Upper lobe of left lung (tissue), 6 donors: ENCODE data around the gene SIGLEC7. TPM values are rescaled to one million over a fixed set of nuclear protein-coding genes. Genes with fewer than 3 reads are reported as not detected.
"Not testable (repeated sequence)": the region's sequence is repeated elsewhere in the genome, so short reads cannot be mapped to it uniquely, and the experiment has no call there.

Experiments
- ATAC-seq, 2 donors: fragments of 200-7000 bp; cut with Tn5 transposase; one replicate each; pipeline ENCODE4 v1.9.1; 2022; ENCODE audit warnings: mild to moderate bottlenecking in 2 of 2, moderate library complexity in 2 of 2; ENCODE audit not compliant: low FRiP score in 2 of 2
- DNase-seq, 2 donors: peaks; one replicate each; pipeline ENCODE4 v3.0.0-alpha.2; 2019 to 2020
- H3K27ac ChIP-seq, 4 donors: fragments of 200-600 bp; sonication (generic); one replicate each; pipeline ENCODE4 v1.5.1; 2016 to 2019
- H3K27me3 ChIP-seq, 4 donors: fragments of 200-600 bp; sonication (generic); one replicate each; pipeline ENCODE4 v1.5.1; 2017 to 2019
- H3K36me3 ChIP-seq, 4 donors: fragments of 200-600 bp; sonication (generic); one replicate each; pipeline ENCODE4 v1.5.1; 2016 to 2019
- H3K4me1 ChIP-seq, 4 donors: fragments of 200-600 bp; sonication (generic); one replicate each; pipeline ENCODE4 v1.5.1; 2018 to 2019
- H3K4me3 ChIP-seq, 4 donors: fragments of 200-600 bp; sonication (generic); one replicate each; pipeline ENCODE4 v1.5.1; 2017 to 2019; ENCODE audit warnings: mild to moderate bottlenecking in 2 of 4, moderate library complexity in 1 of 4
- H3K9me3 ChIP-seq, 4 donors: fragments of 200-600 bp; sonication (generic); one replicate each; pipeline ENCODE4 v1.5.1; 2018 to 2019
- EP300 ChIP-seq, 4 donors: sonication (generic); formaldehyde crosslinking; IDR thresholded peaks; one replicate each; pipeline ENCODE4 v1.5.1; 2017; ENCODE audit warnings: antibody characterized with exemption in 4 of 4, control low read depth in 2 of 4
- POLR2A ChIP-seq, 4 donors: fragments of 450-650 bp; IDR thresholded peaks; one replicate each; pipeline ENCODE4 v1.5.1; 2016 to 2017; ENCODE audit warnings: antibody characterized with exemption in 4 of 4, mild to moderate bottlenecking in 2 of 4
- POLR2AphosphoS5 ChIP-seq, 2 donors: sonication (generic); formaldehyde crosslinking; IDR thresholded peaks; one replicate each; pipeline ENCODE4 v1.5.1; 2017; ENCODE audit warnings: antibody characterized with exemption in 2 of 2
- WGBS, 2 donors: methylation state at CpG; one replicate each; pipeline ENCODE4 v1.1.5; 2017 to 2018; 5-methylcytosine and 5-hydroxymethylcytosine counted together
- total RNA-seq, 6 donors: library from RNA; depleted of rRNA in 4 of 6; stranded (reverse); fragments of >200 nt in 4 of 6; gene quantifications; one replicate each; pipeline versions ENCODE4 v1.1.0 to v1.2.1, GENCODE V29; 2016 to 2021
- TF ChIP-seq, protein P1 (sequence below), 6 experiments: fragments of 450-650 bp in 4 of 6; fragments of 200-600 bp in 2 of 6; sonication (generic) in 2 of 6; IDR thresholded peaks; one replicate each; pipeline ENCODE4 v1.5.1; 2016 to 2019; ENCODE audit warnings: antibody characterized with exemption in 6 of 6
- donor health status: DM: no; HTN: no; CAD: no; lungs with moderate emphysema.
- donor health status: DM: no; HTN: yes; CAD: no; lungs with severe emphysema.

SIGLEC7 gene
- total RNA-seq, 6 donors from 2014 or later = 3.4 to 10.9 (median 8.1) TPM

DNA sequence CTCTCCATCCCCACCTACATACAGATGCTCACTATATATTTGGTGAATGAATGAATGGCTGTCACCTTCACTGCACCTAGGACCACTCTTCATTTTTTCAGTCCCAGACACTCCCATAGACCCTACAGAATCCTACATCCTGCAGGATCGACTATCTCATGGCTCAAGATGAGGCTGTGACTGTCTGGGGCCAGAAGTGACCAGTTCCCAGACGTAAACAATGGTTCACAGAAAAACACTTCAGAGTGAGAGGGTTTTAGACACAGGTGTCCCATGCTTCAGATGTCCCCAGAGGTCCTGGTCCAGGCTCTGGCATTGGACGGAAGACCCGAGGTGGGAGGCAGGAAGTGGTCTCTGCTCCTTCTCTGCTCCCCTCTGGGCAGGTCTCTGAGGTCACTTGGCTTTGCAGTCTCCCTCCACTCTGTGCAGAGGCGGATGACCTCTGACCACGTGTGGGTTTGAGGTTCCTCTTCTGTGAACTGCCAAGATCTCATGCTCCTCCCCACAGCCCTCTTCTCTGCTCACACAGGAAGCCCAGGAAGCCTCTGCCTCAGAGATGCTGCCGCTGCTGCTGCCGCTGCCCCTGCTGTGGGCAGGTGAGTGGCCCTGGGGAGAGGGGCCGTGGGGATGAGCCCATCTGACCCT is 24.9 kb downstream of the SIGLEC7 start:
- DNase-seq (peak in 1 of 2 donors; percentile 52), ATAC-seq (peak; percentile 77 to 81)

DNA sequence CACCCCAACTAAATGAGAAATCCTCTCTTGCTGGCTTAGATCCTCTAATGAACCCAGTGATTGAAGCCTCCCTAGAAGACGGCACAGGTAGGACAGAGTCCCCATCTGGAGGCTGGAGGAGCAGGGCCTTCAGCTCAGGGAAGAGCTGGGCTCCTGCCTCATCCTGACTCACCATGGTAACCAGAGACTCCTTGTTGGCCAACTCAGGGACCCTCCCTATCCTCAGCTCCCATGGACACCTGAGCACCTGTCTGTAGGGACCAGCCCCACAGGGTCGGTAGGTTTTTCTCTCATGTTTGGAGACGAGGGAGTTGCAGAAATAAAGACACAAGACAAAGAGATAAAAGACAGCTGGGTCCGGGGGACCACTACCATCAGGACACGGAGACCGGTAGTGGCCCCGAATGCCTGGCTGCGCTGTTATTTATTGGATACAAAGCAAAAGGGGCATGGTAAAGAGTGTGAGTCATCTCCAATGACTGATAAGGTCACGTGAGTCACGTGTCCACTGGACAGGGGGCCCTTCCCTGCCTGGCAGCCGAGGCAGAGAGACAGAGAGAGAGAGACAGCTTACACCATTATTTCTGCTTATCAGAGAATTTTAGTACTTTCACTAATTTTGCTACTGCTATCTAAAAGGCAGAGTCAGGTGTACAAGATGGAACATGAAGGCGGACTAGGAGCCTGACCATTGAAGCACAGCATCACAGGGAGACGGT is 26.6 kb downstream of the SIGLEC7 start:
- no peak for TF ChIP-seq POLR2AphosphoS5 (IDR thresholded peaks at IDR 0.05)
- TF ChIP-seq, protein P1, sequence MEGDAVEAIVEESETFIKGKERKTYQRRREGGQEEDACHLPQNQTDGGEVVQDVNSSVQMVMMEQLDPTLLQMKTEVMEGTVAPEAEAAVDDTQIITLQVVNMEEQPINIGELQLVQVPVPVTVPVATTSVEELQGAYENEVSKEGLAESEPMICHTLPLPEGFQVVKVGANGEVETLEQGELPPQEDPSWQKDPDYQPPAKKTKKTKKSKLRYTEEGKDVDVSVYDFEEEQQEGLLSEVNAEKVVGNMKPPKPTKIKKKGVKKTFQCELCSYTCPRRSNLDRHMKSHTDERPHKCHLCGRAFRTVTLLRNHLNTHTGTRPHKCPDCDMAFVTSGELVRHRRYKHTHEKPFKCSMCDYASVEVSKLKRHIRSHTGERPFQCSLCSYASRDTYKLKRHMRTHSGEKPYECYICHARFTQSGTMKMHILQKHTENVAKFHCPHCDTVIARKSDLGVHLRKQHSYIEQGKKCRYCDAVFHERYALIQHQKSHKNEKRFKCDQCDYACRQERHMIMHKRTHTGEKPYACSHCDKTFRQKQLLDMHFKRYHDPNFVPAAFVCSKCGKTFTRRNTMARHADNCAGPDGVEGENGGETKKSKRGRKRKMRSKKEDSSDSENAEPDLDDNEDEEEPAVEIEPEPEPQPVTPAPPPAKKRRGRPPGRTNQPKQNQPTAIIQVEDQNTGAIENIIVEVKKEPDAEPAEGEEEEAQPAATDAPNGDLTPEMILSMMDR (IDR thresholded peaks at IDR 0.05) = no peak
- no peak for TF ChIP-seq EP300 (IDR thresholded peaks at IDR 0.05)
- no peak for TF ChIP-seq POLR2A (IDR thresholded peaks at IDR 0.05)
- no peak for DNase-seq
- Histone ChIP-seq H3K4me1 (peaks cover 0 to 9% (median 0%) of the 10 kb centered on the region in 4 donors), H3K36me3 (no peaks in the 10 kb centered on the region), H3K27me3 (no peaks in the 10 kb centered on the region), H3K9me3 (no peaks in the 10 kb centered on the region), H3K27ac (no peak overlapping the region), H3K4me3 (no peak overlapping the region)
- 81 to 82% methylated on average over 12 to 13 of the region's 13 CpGs for WGBS, 2 donors
- ATAC-seq = no peak

More for the DNA sequence above, 24.9 kb downstream of the SIGLEC7 start:
- H3K4me3 ChIP-seq = no peak overlapping the region
- TF ChIP-seq POLR2A (IDR thresholded peaks at IDR 0.05) (no peak), EP300 (IDR thresholded peaks at IDR 0.05) (no peak), POLR2AphosphoS5 (IDR thresholded peaks at IDR 0.05) (no peak)
- TF ChIP-seq, protein P1 (IDR thresholded peaks at IDR 0.05) = no peak
- no peak overlapping the region for H3K27ac ChIP-seq
- H3K4me1 ChIP-seq = peaks cover 0 to 9% (median 0%) of the 10 kb centered on the region in 4 donors
- H3K36me3 ChIP-seq = no peaks in the 10 kb centered on the region
- H3K9me3 ChIP-seq = no peaks in the 10 kb centered on the region
- 25 to 27% methylated on average over 5 to 9 of the region's 9 CpGs for WGBS, 2 donors
- H3K27me3 ChIP-seq = no peaks in the 10 kb centered on the region

DNA sequence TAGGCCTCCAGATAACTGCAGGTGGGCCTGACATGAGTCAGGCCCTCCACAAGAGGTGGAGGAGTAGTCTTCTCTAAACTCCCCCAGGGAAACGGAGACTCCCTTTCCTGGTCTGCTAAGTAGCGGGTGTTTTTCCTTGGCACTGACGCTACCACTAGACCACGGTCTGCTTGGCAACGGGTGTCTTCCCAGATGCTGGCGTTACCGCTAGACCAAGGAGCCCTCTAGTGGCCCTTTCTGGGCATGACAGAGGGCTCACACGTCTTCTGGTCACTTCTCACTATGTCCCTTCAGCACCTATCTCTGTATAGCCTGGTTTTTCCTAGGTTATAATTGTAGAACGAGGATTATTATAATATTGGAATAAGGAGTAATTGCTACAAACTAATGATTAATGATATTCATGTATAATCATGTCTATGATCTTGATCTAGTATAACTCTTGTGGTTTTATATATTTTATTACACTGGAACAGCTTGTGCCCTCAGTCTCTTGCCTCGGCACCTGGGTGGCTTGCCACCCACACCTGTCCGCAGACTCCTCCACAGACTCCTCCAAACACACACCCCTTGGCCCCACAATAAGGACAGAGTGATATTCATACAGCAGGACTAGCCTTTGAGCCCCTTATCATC is 27.3 kb downstream of the SIGLEC7 start:
- 8 to 20% methylated on average over 8 to 11 of the region's 11 CpGs for WGBS, 2 donors
- H3K4me1 ChIP-seq, H3K27ac ChIP-seq, H3K9me3 ChIP-seq, H3K36me3 ChIP-seq, ATAC-seq, H3K4me3 ChIP-seq, H3K27me3 ChIP-seq: not testable (repeated sequence)
- TF ChIP-seq, protein P1 (IDR thresholded peaks at IDR 0.05) = peak; percentile 72 to 90 (median 80)
- DNase-seq = peak in 1 of 2 donors; percentile 82

DNA sequence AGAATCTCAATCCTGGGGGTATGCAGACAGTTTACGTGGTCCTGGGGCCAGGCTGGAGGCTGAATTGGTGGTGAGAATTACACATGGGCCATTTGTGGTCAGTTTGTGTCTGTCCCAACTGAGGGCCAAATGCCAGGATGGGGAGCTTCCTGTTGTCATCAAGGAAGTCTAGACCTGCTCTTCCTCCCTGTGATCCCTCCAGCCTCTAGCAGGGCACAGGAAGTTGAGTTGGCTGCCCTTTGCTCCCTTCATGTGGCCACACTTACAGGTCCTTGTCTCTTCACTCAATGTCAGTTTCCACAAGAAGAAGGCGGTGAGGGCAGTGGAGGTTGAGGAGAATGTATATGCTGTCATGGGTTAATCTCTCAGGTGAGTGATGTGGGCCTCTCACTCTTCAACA is 30.1 kb downstream of the SIGLEC7 start:
- Histone ChIP-seq H3K27ac (no peak overlapping the region), H3K9me3 (no peaks in the 10 kb centered on the region), H3K4me1 (peaks cover 0 to 5% (median 0%) of the 10 kb centered on the region in 4 donors), H3K36me3 (no peaks in the 10 kb centered on the region), H3K4me3 (no peak overlapping the region), H3K27me3 (no peaks in the 10 kb centered on the region)
- 64 to 73% methylated on average over 1 to 2 of the region's 2 CpGs for WGBS, 2 donors
- DNase-seq (no peak), ATAC-seq (peak in 1 of 2 donors; percentile 5)
- TF ChIP-seq POLR2AphosphoS5 (IDR thresholded peaks at IDR 0.05) = no peak
- no peak for TF ChIP-seq POLR2A (IDR thresholded peaks at IDR 0.05)
- TF ChIP-seq EP300 (IDR thresholded peaks at IDR 0.05) = no peak
- TF ChIP-seq, protein P1 (IDR thresholded peaks at IDR 0.05) = no peak
